ENCODE results near the gene GPX8. TPM values are rescaled to one million over a fixed set of nuclear protein-coding genes. Genes with fewer than 3 reads are reported as not detected.

The GPX8 gene
- 30.9 to 38.0 TPM (median 34.0 TPM) in 5 replicates for total RNA-seq (2022; extraction: Qiagen RNA extraction)

GRCh38 chr5:55159763-55160492, at the start of gene GPX8:
Gene GPX8, plus strand, starts transcription at chr5:55160171. Its CDS starts 22 bp downstream, at chr5:55160193.

GRCh38 chr5:55172937-55173686, 13.1 kb downstream of the GPX8 start, which contains the start of gene CDC20B:
Gene CDC20B, minus strand, starts transcription at chr5:55173177. Its CDS starts 177 bp downstream, at chr5:55173000.

Other genes with a start within 250 kb of the GPX8 start
- not detected in 5 replicates for gene ESM1, start 174.6 kb upstream of the GPX8 start, total RNA-seq (2022; extraction: Qiagen RNA extraction)
- not detected in 5 replicates for gene GZMK, start 135.9 kb upstream of the GPX8 start, total RNA-seq (2022; extraction: Qiagen RNA extraction)
- not detected in 5 replicates for gene GZMA, start 57.5 kb upstream of the GPX8 start, total RNA-seq (2022; extraction: Qiagen RNA extraction)
- gene CDC20B, start 13.0 kb downstream of the GPX8 start, total RNA-seq (2022; extraction: Qiagen RNA extraction): 0.07 to 0.09 TPM (median 0.09 TPM) in 4 of 5 replicates, not detected in the other
- 1.6 to 2.2 TPM (median 1.8 TPM) in 5 replicates for gene MCIDAS, start 67.1 kb downstream of the GPX8 start, total RNA-seq (2022; extraction: Qiagen RNA extraction)
- gene CCNO, start 73.4 kb downstream of the GPX8 start, total RNA-seq (2022; extraction: Qiagen RNA extraction): 5.4 to 8.5 TPM (median 7.4 TPM) in 5 replicates
- 19.6 to 24.6 TPM (median 22.5 TPM) in 5 replicates for gene DHX29, start 147.5 kb downstream of the GPX8 start, total RNA-seq (2022; extraction: Qiagen RNA extraction)
- gene MTREX, start 147.8 kb downstream of the GPX8 start, total RNA-seq (2022; extraction: Qiagen RNA extraction): 25.4 to 54.0 TPM (median 34.4 TPM) in 5 replicates